Measurements from ENCODE around the gene ARSA. TPM values are rescaled to one million over a fixed set of nuclear protein-coding genes. Genes with fewer than 3 reads are reported as not detected.
A peak's percentile ranks its signal among the peaks of the same experiment; 100 is the strongest.

The ARSA gene
- total RNA-seq, 2 donors from 2014 or later = 60.7 to 81.7 TPM

DNA sequence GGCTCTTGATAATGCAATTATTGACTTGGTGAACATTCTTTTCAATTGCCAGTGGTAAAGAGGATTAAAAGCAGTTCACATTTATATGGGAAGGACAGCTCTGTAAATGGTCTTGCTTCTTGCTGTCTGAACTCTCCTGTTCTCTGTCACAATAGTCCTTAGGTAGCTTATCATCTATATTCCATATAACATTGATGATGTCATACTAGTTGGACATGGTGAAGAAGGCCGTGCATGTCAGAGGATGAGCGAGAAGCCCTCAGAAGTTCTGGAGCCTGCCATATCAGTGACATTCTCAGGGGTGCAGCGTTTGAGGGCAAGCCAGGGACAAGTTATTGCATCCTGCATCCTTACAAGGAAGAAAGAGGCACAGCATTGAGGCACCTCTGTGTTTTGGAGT lies 42.7 kb downstream of the ARSA start:
- H3K9me3 ChIP-seq = no peaks in the 10 kb centered on the region

DNA sequence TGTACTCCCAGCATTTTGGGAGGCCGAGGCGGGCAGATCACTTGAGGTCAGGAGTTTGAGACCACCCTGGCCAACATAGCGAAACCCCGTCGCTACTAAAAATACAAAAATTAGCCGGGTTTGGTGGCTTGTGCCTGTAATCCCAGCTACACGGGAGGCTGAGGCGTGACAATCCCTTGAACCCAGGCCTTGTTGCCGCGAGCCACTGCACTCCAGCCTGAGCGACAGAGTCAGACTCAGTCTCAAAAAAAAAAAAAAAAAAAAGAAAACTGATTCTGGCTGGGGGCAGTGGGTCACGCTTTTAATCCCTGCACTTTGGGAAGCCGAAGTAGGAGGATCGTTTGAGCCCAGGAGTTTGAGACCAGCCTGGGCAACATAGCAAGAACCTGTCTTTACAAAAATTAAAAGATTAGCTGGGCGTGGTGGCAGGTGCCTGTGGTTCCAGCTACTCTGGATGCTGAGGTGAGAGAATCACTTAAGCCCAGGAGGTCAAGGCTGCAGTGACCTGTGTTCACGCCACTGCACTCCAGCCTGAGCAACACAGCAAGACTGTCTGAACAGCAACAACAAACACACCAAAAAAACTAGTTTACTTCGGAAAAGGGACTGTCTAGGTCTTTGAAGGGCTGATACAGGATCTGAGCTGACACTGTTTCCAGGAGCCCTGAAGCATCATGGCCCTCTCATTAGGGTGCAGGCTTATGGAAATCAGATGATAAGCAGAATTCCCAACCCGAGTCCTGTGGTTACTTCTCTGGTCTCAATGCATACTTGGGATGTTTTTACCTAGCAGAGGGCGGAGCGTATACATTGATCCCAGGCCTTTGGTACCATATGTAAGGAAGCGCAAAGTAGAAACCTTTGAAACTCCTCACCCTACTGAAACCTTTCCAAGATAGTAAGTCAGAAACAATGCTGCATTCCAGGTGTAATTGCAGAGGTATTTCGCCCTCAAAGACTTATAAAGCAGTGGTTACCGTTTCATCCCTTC lies 43.6 kb downstream of the ARSA start:
- Histone ChIP-seq H3K27ac (no peak overlapping the region), H3K27me3 (replicated peaks; ENCODE audit: insufficient read depth) (no peaks in the 10 kb centered on the region), H3K9me3 (no peaks in the 10 kb centered on the region), H3K36me3 (no peaks in the 10 kb centered on the region), H3K4me3 (no peak overlapping the region), H3K4me1 (replicated peaks) (peaks cover 12% of the 10 kb centered on the region)
- DNase-seq (ENCODE audit: low spot score) = no peak
- no peak for TF ChIP-seq POLR2A (IDR thresholded peaks at IDR 0.05)
- no peak for TF ChIP-seq POLR2AphosphoS5 (IDR thresholded peaks at IDR 0.05)
- intact Hi-C loops (cut with DNase I) = loop anchor here (5.0 kb wide), 1 partner anchor 43 kb away; the partner anchor contains the start of gene ARSA
- WGBS = 91% methylated on average over 23 of the region's 23 CpGs

More for the DNA sequence above, 42.7 kb downstream of the ARSA start:
- no peak overlapping the region for H3K4me3 ChIP-seq
- peaks cover 12% of the 10 kb centered on the region for H3K4me1 ChIP-seq (replicated peaks)
- no peaks in the 10 kb centered on the region for H3K27me3 ChIP-seq (replicated peaks; ENCODE audit: insufficient read depth)
- 87% methylated on average over 3 of the region's 3 CpGs for WGBS
- no peak overlapping the region for H3K27ac ChIP-seq
- intact Hi-C loops (cut with DNase I) = no loop called here
- no peaks in the 10 kb centered on the region for H3K36me3 ChIP-seq
- no peak for DNase-seq (ENCODE audit: low spot score)
- TF ChIP-seq, protein P1, sequence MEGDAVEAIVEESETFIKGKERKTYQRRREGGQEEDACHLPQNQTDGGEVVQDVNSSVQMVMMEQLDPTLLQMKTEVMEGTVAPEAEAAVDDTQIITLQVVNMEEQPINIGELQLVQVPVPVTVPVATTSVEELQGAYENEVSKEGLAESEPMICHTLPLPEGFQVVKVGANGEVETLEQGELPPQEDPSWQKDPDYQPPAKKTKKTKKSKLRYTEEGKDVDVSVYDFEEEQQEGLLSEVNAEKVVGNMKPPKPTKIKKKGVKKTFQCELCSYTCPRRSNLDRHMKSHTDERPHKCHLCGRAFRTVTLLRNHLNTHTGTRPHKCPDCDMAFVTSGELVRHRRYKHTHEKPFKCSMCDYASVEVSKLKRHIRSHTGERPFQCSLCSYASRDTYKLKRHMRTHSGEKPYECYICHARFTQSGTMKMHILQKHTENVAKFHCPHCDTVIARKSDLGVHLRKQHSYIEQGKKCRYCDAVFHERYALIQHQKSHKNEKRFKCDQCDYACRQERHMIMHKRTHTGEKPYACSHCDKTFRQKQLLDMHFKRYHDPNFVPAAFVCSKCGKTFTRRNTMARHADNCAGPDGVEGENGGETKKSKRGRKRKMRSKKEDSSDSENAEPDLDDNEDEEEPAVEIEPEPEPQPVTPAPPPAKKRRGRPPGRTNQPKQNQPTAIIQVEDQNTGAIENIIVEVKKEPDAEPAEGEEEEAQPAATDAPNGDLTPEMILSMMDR (IDR thresholded peaks at IDR 0.05) = no peak
- TF ChIP-seq POLR2A (IDR thresholded peaks at IDR 0.05) = no peak
- TF ChIP-seq POLR2AphosphoS5 (IDR thresholded peaks at IDR 0.05) = no peak

DNA sequence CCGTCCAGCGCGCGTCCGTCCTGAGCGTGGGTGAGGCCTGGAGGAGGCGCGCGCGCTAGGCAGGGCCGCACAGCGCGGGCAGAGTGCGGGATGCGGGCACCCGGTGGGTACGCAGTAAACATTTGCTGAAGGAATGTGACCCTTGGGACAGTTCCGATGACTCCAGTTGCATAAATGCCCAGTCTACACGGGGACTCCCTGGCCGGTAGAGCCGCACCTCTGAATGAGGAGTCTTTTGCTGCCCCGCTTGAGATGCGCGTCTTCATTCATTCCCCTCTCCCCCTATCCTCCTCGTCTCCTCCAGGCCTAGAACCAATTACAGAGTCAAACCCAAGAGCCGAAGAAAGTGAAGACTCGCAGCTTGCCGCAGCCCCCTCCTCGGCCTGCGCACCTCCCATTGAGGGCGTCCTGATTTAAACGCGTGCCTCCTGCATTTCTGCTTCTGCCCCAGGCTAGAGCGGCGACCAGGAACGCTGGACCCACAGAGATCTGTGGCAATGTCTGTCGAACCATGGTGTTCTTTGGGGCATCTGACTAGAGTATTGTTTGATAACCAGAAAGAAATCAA lies 44.6 kb downstream of the ARSA start:
- WGBS = 5% methylated on average over 37 of the region's 37 CpGs
- DNase-seq (ENCODE audit: low spot score) = no peak
- Histone ChIP-seq H3K27me3 (replicated peaks; ENCODE audit: insufficient read depth) (no peaks in the 10 kb centered on the region), H3K9me3 (no peaks in the 10 kb centered on the region), H3K4me3 (peak overlapping the region; percentile 71 to 84), H3K27ac (peak overlapping the region; percentile 95 to 98), H3K36me3 (no peaks in the 10 kb centered on the region), H3K4me1 (replicated peaks) (peaks cover 12% of the 10 kb centered on the region)
- intact Hi-C loops (cut with DNase I) = loop anchor here (5.0 kb wide), 1 partner anchor 44 kb away; the partner anchor contains the start of gene ARSA
- TF ChIP-seq POLR2A (IDR thresholded peaks at IDR 0.05) (no peak), POLR2AphosphoS5 (IDR thresholded peaks at IDR 0.05) (no peak)
- TF ChIP-seq, protein P1 (IDR thresholded peaks at IDR 0.05) = no peak

DNA sequence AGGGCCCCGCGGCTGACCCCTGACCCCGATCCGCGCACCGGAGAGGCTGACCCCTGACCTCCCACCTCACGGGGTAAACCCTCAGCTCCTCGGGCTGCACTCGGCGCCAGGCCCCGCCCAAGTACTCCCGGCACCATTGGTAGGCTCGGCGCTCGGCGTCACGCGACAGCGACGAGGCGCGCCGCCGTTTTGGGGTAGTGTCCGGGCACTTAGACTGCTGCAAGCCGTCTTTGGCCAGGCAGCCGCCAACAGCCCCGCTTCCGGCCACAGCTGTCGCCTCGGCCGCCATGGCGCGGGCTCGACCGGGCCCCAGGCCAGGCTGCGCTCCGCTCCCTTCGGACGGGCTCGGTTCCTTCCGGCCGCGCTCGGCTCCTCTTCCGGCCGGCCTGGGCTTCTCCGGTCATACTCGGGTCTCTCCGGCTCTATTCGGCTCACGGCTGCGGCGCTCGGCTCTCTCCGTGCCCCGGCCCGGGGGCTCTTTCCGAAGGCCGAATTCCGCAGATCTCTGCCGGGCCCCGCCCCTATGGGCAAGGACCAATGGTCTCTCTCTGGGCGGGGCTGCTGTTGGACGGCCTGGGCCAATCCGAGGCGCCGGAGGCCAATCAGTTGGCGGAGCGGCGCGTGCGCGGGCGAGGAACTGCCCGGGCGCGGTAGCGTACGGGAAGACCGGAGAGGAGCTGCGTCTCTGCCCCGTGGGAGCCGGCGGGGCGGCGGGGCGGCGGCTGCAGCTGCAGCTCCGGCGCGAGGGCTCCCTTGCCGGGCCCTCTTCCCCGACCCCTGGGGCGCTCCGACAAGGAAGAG lies 45.3 kb downstream of the ARSA start, which contains the start of gene CHKB:
Gene CHKB (minus strand): TSS at position 357 of the 801 bp plus-strand sequence. CDS start 68 bp downstream, at position 289.
- Histone ChIP-seq H3K36me3 (no peaks in the 10 kb centered on the region), H3K27ac (peak within 1 kb of the TSS; percentile 95 to 98), H3K4me3 (peak within 1 kb of the TSS; percentile 71 to 84), H3K27me3 (replicated peaks; ENCODE audit: insufficient read depth) (no peaks in the 10 kb centered on the region), H3K4me1 (replicated peaks) (peaks cover 12% of the 10 kb centered on the region), H3K9me3 (no peaks in the 10 kb centered on the region)
- WGBS = under 1% methylated on average over 48 of the region's 96 CpGs
- intact Hi-C loops (cut with DNase I) = loop anchor here (5.0 kb wide), 1 partner anchor 45 kb away; the partner anchor contains the start of gene ARSA
- TF ChIP-seq POLR2AphosphoS5 (IDR thresholded peaks at IDR 0.05) = peak; percentile 95
- peak; percentile 97 for TF ChIP-seq POLR2A (IDR thresholded peaks at IDR 0.05)
- TF ChIP-seq, protein P1 (IDR thresholded peaks at IDR 0.05) = peak in 1 of 4 experiments; percentile 29
- peak; percentile 99 for DNase-seq (ENCODE audit: low spot score)

Data from prostate gland (tissue), 2 donors.